GM13976 (cell line): ENCODE results near the gene KRT222.

Source experiments
- DNase-seq: peaks from one replicate; pipeline ENCODE4 v3.0.0; 2012; ENCODE audit warnings: low spot score
- CTCF ChIP-seq: IDR thresholded peaks from 2 replicates; pipeline ENCODE4 v1.5.1; 2012; ENCODE audit warnings: borderline replicate concordance, mild to moderate bottlenecking; ENCODE audit not compliant: insufficient read depth; ENCODE audit errors: extremely low read depth, missing control alignments, control extremely low read depth
- in situ Hi-C: fragments of 300-500 bp; cut with MboI; formaldehyde crosslinking; loops from one replicate; pipeline ENCODE4 v1.12.0; 2022; ENCODE audit warnings: low sequenced_read_pairs, mixed read lengths, inconsistent platforms; ENCODE audit not compliant: unreplicated experiment

Gene KRT222

GRCh38 chr17:40666331-40666730, 1.4 kb upstream of the KRT222 start:
- in situ Hi-C loops: no loop called here
- no peak for DNase-seq
- no peak for TF ChIP-seq CTCF

- in situ Hi-C loops: no loop called here
- DNase-seq: no peak
- no peak for TF ChIP-seq CTCF
Observed at GRCh38 chr17:40663252-40663651, 1.7 kb downstream of the KRT222 start.

- no peak for TF ChIP-seq CTCF
- no peak for DNase-seq
- in situ Hi-C loops: no loop called here
Observed at GRCh38 chr17:40659911-40660310, 5.1 kb downstream of the KRT222 start.

GRCh38 chr17:40658396-40658795, 6.6 kb downstream of the KRT222 start:
- in situ Hi-C loops: no loop called here
- DNase-seq: no peak
- no peak for TF ChIP-seq CTCF

- in situ Hi-C loops: no loop called here
- TF ChIP-seq CTCF: no peak
- DNase-seq: no peak
Observed at GRCh38 chr17:40651939-40652338, 13.0 kb downstream of the KRT222 start.

GRCh38 chr17:40648384-40648968, 16.5 kb downstream of the KRT222 start:
- DNase-seq: peak; percentile 18
- TF ChIP-seq CTCF: no peak
- in situ Hi-C loops: no loop called here

- in situ Hi-C loops: no loop called here
- no peak for TF ChIP-seq CTCF
- peak; percentile 83 for DNase-seq
Observed at GRCh38 chr17:40647624-40648383, 17.2 kb downstream of the KRT222 start, which contains the start of gene SMARCE1. Gene SMARCE1 (minus strand): TSS chr17:40647818. CDS start chr17:40645802, 2,016 bp downstream.
